Thyroid gland (tissue), 4 donors: Measurements from ENCODE around the gene PSMD9.

Experiments used
- CTCF ChIP-seq, 6 experiments: fragments of 200-600 bp in 3 of 6; fragments of 450-650 bp in 3 of 6; sonication (generic) in 3 of 6; IDR thresholded peaks; one replicate each; pipeline ENCODE4 v1.5.1; 2016 to 2019; ENCODE audit warnings: antibody characterized with exemption in 6 of 6, mild to moderate bottlenecking in 2 of 6, inconsistent platforms in 1 of 6, moderate library complexity in 1 of 6
- POLR2A ChIP-seq, 2 donors: fragments of 450-650 bp; IDR thresholded peaks; one replicate each; pipeline ENCODE4 v1.6.1; 2017; ENCODE audit warnings: antibody characterized with exemption in 2 of 2, mild to moderate bottlenecking in 2 of 2, moderate library complexity in 1 of 2

DNA sequence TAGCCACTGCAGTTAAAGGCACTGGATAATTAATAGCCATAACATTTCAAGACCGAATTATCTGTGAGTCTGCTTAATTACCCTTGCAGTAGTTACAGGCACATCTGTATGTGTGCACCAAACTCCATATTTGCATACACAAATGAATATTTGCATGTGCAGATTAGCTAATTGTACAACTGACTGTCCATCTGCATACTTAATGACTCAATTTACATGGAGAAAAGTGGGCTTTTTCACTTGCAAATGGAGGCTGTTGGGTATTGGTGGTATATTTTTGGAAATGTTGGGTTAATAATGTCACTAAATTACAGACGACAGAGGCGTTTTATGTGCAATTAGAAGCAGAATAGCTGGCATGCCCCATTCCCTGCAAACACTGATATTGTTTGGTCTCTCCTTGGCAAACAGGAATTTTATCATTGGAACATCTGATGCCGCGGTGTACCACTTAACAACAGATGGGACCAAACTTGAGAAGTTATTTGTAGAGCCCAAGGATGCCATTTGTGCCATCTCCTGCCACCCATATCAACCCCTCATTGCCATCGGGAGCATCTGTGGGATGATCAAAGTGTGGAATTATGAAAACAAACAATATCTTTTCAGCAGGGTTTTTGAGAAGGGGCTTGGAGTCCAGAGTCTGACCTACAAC lies 69.4 kb downstream of the PSMD9 start:
- TF ChIP-seq CTCF (IDR thresholded peaks at IDR 0.05) (no peak), POLR2A (IDR thresholded peaks at IDR 0.05) (no peak)
